ENCODE data around the gene ACTR6.
"Not testable (repeated sequence)": the region's sequence is repeated elsewhere in the genome, so short reads cannot be mapped to it uniquely, and the experiment has no call there.

The ACTR6 gene

DNA sequence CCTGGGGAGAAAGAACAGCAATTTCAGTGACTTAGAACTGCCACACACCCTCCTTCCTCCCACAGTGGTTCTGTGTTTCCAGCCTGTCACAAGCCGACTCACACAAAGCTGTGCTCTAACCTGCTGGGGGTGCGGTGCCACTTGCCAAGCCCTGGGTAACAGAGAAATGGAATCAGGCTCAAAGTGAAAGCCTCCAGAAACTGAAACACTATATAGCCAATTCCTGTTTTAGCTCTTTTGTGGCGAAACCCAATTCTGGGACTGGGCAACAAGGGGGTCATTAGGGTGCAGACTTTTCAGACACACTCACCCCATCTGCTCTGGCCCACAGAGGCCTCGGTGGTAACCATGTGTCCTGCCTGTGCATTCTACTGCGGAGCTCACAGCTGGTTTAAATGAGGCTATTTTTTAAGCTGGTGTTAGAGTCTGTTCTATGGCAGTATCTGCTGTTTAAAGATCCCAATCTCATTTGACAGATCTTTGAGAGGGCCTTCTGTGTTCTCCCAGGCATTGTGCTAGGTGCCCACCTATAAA is 15.2 kb upstream of the ACTR6 start:
- no peak for FAIRE-seq

DNA sequence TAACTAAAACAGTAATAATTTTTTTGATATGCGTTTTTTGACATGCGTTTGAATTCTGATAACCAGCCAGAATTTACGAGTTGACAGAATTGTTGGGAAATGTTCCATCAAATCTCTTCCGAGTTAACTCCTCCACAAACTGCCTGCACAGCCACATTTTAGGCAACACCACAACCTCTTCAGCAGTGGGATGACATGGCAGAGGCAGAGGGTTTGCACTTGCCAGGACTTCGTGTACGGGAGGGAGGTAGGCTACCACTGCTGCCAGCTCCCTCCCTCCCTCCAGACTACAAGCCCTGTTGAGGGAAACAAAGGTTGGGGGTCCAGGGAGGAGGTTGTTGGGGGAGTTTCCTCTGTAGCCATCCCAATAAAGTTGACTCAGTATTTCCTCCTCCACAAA is 14.5 kb upstream of the ACTR6 start:
- no peak for FAIRE-seq

DNA sequence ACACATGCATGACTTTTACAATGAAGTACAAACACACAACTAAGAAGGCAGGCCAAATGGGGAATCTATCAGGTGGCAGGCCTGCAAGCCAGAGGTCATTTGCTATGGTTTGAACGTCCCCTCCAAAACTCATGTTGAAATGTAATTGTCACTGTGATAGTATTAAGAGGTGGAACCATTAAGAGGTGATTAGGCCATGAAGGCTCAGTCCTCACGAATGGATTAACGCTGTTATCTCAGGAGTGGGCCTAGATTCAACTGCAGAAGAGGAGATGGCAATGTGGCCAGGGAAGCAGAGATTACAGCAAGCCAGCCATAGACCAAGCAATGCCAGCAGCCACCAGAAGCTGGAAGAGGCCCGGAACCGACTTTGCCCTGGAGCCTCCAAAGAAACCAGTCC is 13.5 kb upstream of the ACTR6 start:
- FAIRE-seq: no peak

DNA sequence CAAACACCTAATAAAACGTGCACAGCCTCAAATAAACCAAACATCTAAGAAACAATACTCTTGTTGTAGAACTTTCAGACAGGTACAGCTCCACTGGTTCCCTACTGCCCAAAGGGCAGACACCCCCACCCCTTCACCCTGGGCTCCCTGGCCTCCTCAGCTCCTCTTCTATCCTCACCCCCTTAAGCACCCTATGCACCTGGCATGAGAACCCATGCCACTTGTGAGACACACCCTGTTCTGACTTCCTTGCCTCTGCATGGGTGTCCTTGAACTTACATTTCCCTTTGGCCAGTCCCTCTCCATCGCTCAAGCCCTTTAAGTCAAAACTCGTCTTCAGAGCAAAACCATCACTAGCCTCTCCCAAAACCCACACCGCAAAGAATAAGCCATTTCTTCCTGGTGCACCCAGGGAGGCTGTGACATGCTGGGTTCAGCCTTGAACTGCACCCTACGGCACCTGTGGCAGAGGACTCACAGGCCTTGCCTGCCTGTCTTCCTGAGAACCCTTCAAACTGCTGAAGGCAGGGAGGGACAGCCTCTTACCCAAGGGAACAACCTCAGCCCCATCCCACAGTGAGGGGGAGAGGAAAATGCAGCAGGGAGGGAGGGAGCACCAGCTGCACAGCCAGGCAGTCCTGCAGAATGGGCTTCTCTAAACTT is 12.6 kb upstream of the ACTR6 start:
- no peak for FAIRE-seq

DNA sequence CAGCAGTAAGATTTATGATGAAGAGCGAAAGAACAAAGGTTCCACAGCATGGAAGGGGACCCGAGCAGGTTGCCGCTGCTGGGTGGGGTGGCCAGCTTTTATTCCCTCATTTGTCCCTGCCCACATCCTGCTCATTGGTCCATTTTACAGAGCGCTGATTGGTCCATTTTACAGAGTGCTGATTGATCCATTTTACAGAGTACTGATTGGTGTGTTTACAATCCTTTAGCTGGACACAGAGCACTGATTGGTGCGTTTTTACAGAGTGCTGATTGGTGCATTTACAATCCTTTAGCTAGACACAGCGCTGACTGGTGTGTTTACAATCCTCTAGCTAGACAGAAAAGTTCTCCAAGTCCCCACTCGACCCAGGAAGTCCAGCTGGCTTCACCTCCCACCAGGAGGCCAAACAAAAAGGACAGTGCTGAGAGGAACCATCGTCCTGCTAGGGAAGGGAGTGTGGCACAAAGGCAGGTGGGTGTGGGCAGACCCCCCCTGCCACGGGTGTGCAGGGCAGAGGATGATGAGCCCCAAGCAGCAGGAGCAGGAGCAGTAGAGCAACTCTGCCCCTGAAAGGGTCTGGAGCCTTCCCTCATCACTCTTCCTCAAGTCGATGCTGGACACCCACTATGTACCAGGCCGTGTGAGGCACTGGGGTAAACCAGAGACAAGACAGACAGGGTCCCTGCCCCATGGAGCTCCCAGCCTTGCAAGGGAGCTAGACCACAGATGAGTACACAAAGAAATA is 11.6 kb upstream of the ACTR6 start:
- not testable (repeated sequence) for FAIRE-seq

DNA sequence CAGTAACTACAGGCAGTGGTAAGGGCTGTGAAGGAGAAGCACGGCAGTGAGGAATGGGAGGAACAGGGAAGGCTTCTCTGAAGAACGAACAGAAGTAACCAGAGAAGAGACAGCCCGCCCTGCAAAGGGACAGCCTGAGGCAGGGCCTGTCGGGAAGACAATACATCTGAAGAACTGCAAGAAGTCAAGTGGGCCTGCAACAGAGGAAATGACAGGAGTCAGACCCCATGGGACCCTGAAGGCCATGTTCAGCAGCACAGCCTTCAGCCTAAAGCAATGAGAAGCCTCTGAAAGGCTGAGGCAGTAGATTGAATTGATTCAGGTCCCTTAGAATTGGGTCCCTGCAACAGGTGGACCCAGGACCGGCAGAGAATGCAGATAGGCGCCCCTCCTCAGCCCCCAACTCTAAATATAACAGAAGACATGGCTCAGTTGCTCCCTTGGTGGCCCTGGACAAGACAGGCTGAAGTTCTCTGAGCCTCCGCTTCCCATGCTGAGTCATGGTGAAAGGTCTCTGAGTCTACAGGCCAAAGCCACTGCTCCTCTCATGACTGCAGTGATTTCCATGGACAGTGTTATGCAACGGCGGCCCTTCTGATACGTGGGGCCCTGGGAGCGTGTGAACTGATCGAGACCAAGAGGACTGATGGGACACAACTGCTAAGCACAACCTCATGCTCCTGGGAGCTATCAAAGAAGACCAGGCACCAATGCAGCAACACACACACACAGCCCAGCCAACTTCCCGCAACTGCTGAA is 10.8 kb upstream of the ACTR6 start:
- no peak for FAIRE-seq

DNA sequence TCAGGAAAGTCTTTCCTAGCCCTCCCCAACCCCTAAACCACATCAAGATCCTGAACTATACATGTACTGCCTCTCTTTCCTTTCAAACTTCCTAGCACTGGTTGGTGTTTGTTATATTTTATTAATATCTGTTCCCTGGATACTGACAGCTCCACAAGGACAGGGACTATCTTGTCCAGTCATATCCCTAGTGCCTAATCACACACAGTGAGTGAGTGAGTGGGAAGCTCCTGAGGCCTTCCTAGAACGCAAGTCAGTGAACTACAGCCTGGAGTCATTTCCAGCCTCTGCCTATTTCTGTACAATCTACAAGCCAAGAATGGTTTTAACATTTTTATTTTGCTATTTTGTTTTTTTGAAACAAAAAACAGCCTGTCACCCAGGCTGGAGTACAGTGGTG is 7.5 kb upstream of the ACTR6 start:
- FAIRE-seq: no peak

DNA sequence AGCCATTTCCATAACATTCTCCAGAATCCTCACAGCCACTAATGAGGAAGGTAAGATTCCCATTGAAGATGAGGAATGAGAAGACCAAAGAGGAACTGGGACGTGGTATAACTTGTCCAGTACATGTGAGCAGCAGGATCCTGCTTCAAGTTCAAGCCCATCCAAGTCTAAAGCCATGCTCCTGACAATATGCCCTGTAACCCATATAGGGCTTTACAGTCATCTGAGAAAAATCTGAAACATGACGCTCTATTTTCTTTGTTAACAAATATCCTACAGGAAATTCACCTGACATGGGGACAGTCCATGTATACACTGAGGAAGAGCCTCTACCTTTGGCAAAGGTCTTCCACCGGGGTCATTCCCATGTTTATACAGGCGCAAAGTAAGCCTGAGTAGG is 3.1 kb upstream of the ACTR6 start:
- FAIRE-seq: no peak

DNA sequence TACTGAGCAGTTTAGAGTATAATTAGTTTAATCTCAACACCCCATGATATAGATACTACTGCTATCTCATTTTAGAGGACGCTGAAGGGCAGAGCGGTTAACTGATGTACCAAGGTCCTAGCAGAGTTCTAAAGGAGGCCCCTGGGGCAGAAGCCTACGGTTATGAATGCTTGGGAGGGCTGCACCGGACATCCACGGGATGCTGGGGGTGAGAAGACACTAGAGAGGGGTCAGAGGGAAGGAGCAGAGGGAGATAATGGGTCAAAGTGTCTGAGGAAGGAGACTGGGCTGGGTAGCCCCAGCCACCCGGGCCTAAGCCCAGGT is 1.6 kb upstream of the ACTR6 start:
- no peak for FAIRE-seq

DNA sequence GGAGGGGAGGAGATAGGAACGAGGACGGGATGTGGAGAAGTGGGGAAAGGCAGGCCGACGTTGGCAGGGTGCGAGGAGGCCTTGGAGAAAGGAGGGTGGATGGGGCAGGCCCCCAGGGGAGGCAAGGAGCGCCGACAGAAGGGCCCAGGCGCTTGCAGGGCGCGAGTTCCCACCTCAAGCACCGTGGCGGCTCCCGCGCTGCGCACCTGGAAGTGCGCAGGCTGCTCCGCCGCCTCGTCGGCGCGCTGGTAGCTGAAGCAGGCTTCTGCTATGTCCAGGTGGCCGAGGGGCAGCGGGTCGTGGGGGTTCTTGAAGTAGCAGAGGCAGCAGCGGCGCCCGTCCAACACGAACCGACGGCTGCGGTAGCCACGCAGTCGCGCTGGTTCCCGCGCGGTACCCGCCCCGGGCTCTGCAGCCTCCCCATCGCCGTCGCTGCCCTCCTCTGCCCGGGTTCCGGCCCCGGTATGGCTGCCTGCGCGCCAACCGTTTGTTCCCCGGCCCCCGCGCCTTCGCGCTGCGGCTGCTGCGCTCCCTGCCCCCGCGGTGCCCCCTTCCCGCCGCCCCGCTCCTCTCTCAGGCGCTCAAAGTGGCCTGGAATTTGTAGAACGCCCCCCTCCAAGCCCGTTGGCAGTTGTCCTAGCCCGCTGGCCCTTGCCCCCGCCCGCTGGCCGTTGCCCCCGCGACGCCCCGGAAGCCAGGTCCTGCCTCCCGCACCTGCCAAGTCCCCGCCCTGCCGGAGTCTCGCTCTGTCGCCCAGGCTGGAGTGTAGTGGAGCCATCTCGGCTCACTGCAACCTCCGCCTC is 1.1 kb upstream of the ACTR6 start:
- FAIRE-seq: no peak

DNA sequence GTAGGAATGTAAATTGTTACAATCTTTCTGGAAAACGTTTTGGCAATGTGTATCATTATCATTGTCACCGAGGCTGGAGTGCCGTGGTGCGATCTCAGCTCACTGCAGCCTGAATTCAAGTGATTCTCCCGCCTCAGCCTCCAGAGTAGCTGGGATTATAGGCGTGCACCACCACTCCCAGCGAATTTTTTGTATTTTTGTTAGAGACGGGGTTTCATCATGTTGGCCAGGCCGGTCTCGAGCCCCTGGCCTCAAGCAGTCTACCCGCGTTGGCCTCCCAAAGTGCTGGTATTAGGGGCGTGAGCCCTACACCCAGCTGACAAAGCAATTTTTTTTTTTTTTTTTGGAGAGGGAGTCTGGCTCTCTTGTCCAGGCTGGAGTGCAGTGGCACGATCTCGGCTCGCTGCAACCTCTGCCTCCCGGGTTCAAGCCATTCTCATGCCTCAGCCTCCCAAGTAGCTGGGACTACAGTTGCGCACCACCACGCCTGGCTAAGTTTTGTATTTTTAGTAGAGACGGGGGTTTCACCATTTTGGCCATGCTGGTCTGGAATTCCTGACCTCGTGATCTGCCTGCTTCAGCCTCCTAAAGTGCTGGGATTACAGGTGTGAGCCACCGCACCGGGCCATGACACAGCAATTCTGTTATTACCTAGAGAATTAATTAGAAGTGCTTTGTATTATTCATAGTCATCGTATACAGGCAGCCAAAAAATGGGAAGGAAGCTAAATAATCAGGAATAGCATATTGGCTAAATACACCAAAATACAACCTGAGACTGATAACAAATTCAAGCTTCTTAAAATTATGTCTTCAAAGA is 1.2 kb downstream of the ACTR6 start:
- no peak for FAIRE-seq

DNA sequence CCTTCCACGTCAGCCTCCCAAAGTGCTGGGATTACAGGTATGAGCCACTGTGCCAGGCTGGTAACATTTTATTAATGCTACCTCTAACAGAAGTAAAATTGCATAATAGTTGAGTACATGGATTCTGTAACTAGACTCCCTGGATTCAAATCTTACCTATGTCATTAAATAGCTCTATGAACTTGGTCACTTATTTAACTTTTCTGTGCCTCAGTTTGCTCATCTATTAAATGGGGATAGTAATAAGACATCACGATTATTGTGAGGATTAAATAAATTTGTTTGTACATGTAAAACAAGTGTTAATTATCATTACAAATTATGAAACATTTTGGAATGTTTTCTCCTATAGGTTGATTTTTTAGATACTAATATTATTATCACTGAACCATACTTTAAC is 6.7 kb downstream of the ACTR6 start:
- no peak for FAIRE-seq

DNA sequence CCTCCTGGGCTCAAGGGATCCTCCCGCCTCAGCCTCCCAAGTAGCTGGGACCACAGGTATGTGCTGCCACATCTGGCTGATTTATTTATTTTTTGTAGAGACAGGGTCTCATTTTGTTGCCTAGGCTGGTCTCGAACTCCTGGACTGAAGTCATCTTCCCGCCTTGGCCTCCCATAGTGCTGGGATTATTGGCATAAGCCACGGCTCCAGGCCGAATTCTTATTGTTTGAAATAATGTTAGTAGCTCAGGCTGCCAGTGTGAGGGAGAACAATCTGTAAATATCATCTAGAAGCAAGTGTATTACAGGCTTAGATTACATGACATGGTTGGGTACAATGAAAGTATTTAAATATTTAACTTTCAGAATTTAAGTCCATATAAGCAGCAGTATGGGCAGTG is 8.2 kb downstream of the ACTR6 start:
- FAIRE-seq: no peak

DNA sequence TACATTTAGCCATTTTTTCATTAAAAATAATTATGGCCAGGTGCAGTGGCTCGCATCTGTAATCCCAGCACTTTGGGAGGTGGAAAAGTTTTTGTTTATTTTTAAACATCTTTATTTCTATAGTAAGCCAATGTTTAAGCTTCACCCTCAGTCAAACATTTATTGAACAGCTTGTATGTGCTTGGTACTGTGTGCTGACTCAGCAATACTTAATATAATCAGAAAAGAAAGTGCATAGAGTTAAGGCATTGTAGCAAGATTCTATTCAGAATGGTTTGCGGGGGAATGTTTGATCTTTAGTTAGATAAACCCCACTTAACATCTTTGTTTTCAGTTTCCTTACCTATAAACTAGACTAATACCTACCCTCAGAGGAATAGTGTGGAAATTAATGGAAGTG is 11.1 kb downstream of the ACTR6 start:
- no peak for FAIRE-seq

DNA sequence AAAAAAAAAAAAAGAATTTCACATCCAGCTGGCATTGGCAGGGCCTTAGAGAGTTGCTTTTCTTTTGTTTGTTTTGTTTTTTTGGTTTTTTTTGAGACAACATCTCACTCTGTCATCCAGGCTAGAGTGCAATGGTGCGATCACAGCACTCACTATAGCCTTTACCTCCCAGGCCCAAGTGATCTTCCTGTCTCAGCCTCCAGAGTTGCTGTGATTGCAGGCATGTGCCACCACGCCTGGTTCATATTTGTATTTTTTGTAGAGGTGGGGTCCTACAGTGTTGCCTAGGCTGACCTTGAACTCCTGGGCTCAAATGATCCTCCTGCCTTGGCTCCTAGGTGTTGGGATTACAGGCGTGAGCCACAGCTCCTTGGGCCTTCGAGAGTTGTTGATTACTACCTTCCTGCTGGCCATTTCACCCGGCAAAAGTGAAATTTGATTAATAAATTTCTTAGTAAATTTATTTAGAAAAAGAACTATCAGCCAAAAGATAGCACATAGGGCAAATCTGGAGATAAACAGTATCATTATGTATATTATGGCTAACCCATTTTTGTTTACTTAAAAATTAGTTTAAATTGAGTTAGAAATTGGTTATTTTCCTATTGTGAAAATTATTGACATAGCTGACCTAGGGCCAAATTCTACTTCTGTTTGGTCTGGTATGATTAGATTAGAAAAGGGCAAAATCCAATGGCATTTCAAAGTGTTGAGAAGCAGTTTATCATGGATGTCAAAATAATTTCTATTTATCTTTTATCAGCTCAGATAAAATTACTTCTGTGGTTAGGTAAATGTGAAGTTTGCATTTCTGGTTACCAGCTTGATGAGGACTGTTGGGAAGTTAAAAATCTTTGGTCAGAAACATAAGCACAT is 12.6 kb downstream of the ACTR6 start:
- FAIRE-seq: peak; percentile 3

DNA sequence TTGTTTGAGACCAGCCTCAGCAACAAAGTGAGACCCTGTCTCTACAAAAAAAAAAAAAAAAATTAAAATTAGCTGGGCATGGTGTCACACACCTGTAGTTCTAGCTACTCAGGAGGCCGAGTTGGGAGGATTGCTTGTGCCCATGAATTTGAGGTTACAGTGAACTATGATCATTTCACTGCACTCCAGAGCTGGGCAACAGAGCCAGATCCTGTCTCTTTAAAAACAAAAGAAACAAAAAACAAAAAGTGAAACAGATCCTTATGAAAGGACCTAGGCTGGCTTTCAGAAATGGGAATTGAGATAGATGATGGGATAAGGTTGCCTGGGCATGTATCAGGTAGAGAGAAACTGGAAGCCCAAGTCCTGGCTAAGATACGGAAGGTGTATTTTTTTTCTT is 13.9 kb downstream of the ACTR6 start:
- no peak for FAIRE-seq

DNA sequence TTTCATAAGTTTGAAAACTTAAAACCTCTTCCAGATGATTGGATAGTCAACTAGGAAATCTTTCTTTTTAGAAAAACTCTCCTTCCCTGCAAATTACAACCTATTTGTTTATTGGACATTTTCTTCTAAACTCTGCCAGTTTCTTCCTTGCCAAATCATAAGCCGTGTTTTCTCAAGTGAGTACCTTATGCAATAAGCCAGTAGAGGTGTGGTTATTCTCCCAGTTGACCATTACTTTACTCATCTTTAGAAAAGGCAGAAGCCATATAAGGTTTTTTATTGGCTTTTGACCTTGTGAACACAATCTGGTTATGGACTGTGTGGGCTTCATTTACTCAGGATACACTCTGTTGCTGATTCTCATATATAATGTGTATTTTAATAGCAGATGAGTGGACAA is 14.6 kb downstream of the ACTR6 start:
- no peak for FAIRE-seq

DNA sequence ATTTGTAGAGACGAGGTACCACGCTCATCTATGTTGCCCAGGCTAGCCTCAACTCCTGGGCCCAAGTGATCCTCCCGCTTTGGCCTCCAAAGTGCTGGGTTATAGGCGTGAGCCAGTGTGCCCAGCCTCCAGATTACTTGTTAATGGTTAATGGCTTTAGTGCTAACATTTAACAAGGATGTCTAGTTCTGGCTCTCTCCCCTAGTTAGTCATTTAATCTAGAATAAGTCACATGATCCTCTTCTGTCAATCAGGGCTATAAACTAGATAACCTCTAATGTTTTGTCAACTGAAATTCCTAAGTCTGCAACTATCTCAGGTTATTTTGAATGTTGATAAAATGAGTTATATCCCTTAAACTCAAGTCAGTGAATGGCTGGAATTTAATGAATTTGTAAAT is 15.7 kb downstream of the ACTR6 start:
- FAIRE-seq: no peak

DNA sequence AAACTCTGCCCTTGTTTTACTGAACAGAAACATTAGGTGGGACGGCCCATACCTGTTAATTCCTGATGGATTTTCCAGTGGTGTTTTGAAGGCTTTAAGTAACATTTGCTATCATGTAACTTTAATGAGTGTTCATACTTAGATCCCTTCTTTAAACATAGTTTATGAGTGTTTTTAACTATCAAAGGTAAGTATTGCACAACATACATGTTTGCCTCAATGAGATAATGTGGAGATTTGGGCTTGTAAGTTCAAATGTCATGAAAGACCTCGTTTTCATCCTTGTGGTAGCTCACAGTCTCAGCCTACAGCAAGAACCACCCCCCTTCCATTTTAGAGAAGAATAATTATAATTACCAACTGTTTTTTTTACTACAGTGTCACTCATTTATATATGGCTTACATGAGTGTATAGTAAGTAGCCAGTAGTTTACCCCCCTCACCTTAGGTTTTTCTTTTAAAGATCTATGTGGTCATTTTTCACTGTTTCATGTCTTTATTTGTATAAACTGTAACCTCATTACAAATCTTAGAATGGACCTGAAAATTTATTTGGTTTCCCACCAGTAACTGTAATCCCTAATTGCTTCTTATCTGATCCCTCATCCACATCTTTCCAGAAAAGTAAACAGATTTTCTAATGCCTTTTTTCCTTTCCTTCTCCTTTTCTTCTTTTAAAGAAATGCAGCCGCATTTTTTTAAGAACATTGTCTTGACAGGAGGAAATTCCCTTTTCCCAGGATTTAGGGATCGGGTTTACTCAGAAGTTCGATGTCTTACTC is 18.9 kb downstream of the ACTR6 start:
- no peak for FAIRE-seq

DNA sequence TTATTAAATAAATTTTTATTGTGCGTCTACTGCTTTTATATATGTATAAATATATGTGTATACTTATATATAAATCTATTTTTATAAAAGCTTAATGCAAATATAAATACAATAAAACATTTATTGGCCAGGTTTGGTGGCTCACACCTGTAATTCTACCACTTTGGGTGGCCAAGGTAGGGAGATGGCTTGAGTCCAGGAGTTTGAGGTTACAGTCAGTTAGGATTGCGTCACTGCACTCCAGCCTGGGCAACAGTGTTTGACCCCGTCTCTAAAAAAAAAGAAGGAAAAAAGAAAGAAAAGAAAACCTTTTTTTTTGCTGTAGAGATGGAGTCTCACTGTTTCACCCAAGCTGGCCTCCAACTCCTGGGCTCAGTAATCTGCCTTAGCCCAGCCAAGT is 20.9 kb downstream of the ACTR6 start:
- FAIRE-seq: no peak
